Activated naive CD8-positive, alpha-beta T cell treated with anti-CD3 and anti-CD28 coated beads for 36 hours (primary cell): ENCODE data around the gene C1QL4. TPM values are rescaled to one million over a fixed set of nuclear protein-coding genes. Genes with fewer than 3 reads are reported as not detected.

Experiments used
- DNase-seq: peaks from one replicate; pipeline ENCODE4 v3.0.0; 2021
- H3K27ac Mint-ChIP-seq: one replicate; pipeline ENCODE4 v1.8.0; 2022; ENCODE audit warnings: mild to moderate bottlenecking, moderate library complexity, mixed read lengths
- H3K27me3 Mint-ChIP-seq: one replicate; pipeline ENCODE4 v1.8.0; 2022; ENCODE audit warnings: mild to moderate bottlenecking, mixed read lengths
- H3K36me3 Mint-ChIP-seq: one replicate; pipeline ENCODE4 v1.8.0; 2021; ENCODE audit warnings: mild to moderate bottlenecking, mixed read lengths
- H3K4me1 Mint-ChIP-seq: one replicate; pipeline ENCODE4 v1.8.0; 2021; ENCODE audit warnings: mixed read lengths
- H3K4me3 Mint-ChIP-seq: one replicate; pipeline ENCODE4 v1.8.0; 2022; ENCODE audit warnings: mild to moderate bottlenecking, moderate library complexity, mixed read lengths
- H3K9me3 Mint-ChIP-seq: one replicate; pipeline ENCODE4 v1.8.0; 2022; ENCODE audit warnings: mixed read lengths
- total RNA-seq, 2 experiments: library from RNA; stranded (reverse); gene quantifications; one replicate each; pipeline ENCODE4 v1.2.3, GENCODE V29; 2021

C1QL4 gene
- total RNA-seq, 2 experiments from 2014 or later: not detected

- Mint-ChIP-seq H3K27ac (no peak overlapping the region), H3K9me3 (no peaks in the 10 kb centered on the region), H3K36me3 (no peaks in the 10 kb centered on the region), H3K4me3 (no peak overlapping the region), H3K27me3 (peaks cover 39% of the 10 kb centered on the region), H3K4me1 (peaks cover 6% of the 10 kb centered on the region)
- peak; percentile 52 for DNase-seq
These were observed 21.6 kb upstream of the C1QL4 start for GRCh38 chr12:49358483-49359141.

- no peaks in the 10 kb centered on the region for H3K36me3 Mint-ChIP-seq
- H3K9me3 Mint-ChIP-seq: no peaks in the 10 kb centered on the region
- no peak overlapping the region for H3K4me3 Mint-ChIP-seq
- no peak for DNase-seq
- peaks cover 6% of the 10 kb centered on the region for H3K4me1 Mint-ChIP-seq
- peaks cover 49% of the 10 kb centered on the region for H3K27me3 Mint-ChIP-seq
- H3K27ac Mint-ChIP-seq: no peak overlapping the region
These were observed 20.2 kb upstream of the C1QL4 start for GRCh38 chr12:49357103-49357678.

GRCh38 chr12:49355913-49356312 lies 18.9 kb upstream of the C1QL4 start:
- no peak overlapping the region for H3K27ac Mint-ChIP-seq
- H3K4me1 Mint-ChIP-seq: peaks cover 6% of the 10 kb centered on the region
- H3K36me3 Mint-ChIP-seq: no peaks in the 10 kb centered on the region
- no peak overlapping the region for H3K4me3 Mint-ChIP-seq
- peaks cover 61% of the 10 kb centered on the region for H3K27me3 Mint-ChIP-seq
- no peaks in the 10 kb centered on the region for H3K9me3 Mint-ChIP-seq
- DNase-seq: no peak

GRCh38 chr12:49352351-49352750 lies 15.4 kb upstream of the C1QL4 start:
- peaks cover 7% of the 10 kb centered on the region for H3K4me1 Mint-ChIP-seq
- no peaks in the 10 kb centered on the region for H3K9me3 Mint-ChIP-seq
- DNase-seq: no peak
- H3K27me3 Mint-ChIP-seq: peaks cover 77% of the 10 kb centered on the region
- H3K36me3 Mint-ChIP-seq: no peaks in the 10 kb centered on the region
- no peak overlapping the region for H3K4me3 Mint-ChIP-seq
- no peak overlapping the region for H3K27ac Mint-ChIP-seq

GRCh38 chr12:49349266-49349665 lies 12.3 kb upstream of the C1QL4 start:
- Mint-ChIP-seq H3K27me3 (peaks cover 91% of the 10 kb centered on the region), H3K36me3 (no peaks in the 10 kb centered on the region), H3K9me3 (no peaks in the 10 kb centered on the region), H3K4me3 (no peak overlapping the region), H3K27ac (no peak overlapping the region), H3K4me1 (peaks cover 23% of the 10 kb centered on the region)
- no peak for DNase-seq

- Mint-ChIP-seq H3K27me3 (peaks cover 91% of the 10 kb centered on the region), H3K4me3 (no peak overlapping the region), H3K27ac (no peak overlapping the region), H3K4me1 (peaks cover 27% of the 10 kb centered on the region), H3K36me3 (no peaks in the 10 kb centered on the region), H3K9me3 (no peaks in the 10 kb centered on the region)
- DNase-seq: no peak
These were observed 11.8 kb upstream of the C1QL4 start for GRCh38 chr12:49348781-49349180.

- H3K27ac Mint-ChIP-seq: no peak overlapping the region
- H3K4me3 Mint-ChIP-seq: peak overlapping the region; percentile 59
- peaks cover 93% of the 10 kb centered on the region for H3K27me3 Mint-ChIP-seq
- H3K9me3 Mint-ChIP-seq: no peaks in the 10 kb centered on the region
- H3K4me1 Mint-ChIP-seq: peaks cover 34% of the 10 kb centered on the region
- peak; percentile 83 for DNase-seq
- H3K36me3 Mint-ChIP-seq: no peaks in the 10 kb centered on the region
These were observed 10.6 kb upstream of the C1QL4 start for GRCh38 chr12:49347311-49348193.

- H3K9me3 Mint-ChIP-seq: no peaks in the 10 kb centered on the region
- H3K27ac Mint-ChIP-seq: no peak within 1 kb of the TSS
- peaks cover 34% of the 10 kb centered on the region for H3K4me1 Mint-ChIP-seq
- H3K4me3 Mint-ChIP-seq: peak within 1 kb of the TSS; percentile 70
- peak; percentile 49 for DNase-seq
- peaks cover 93% of the 10 kb centered on the region for H3K27me3 Mint-ChIP-seq
- H3K36me3 Mint-ChIP-seq: no peaks in the 10 kb centered on the region
These were observed 9.8 kb upstream of the C1QL4 start, which contains the start of gene DNAJC22 for GRCh38 chr12:49346659-49347310. DNAJC22 (plus strand) TSS chr12:49346888; CDS start chr12:49348873, 1,985 bp downstream.

GRCh38 chr12:49345825-49346658 lies 9.1 kb upstream of the C1QL4 start:
- Mint-ChIP-seq H3K36me3 (no peaks in the 10 kb centered on the region), H3K4me3 (peak overlapping the region; percentile 70), H3K27ac (no peak overlapping the region), H3K27me3 (peaks cover 94% of the 10 kb centered on the region), H3K4me1 (peaks cover 34% of the 10 kb centered on the region), H3K9me3 (no peaks in the 10 kb centered on the region)
- DNase-seq: no peak

GRCh38 chr12:49345051-49345824 lies 8.2 kb upstream of the C1QL4 start:
- H3K27me3 Mint-ChIP-seq: peaks cover 94% of the 10 kb centered on the region
- peaks cover 34% of the 10 kb centered on the region for H3K4me1 Mint-ChIP-seq
- H3K36me3 Mint-ChIP-seq: no peaks in the 10 kb centered on the region
- no peak for DNase-seq
- peak overlapping the region; percentile 37 for H3K4me3 Mint-ChIP-seq
- no peaks in the 10 kb centered on the region for H3K9me3 Mint-ChIP-seq
- H3K27ac Mint-ChIP-seq: no peak overlapping the region

- Mint-ChIP-seq H3K36me3 (no peaks in the 10 kb centered on the region), H3K27ac (no peak overlapping the region), H3K4me3 (no peak overlapping the region), H3K4me1 (peaks cover 34% of the 10 kb centered on the region), H3K27me3 (peaks cover 94% of the 10 kb centered on the region), H3K9me3 (no peaks in the 10 kb centered on the region)
- no peak for DNase-seq
These were observed 7.6 kb upstream of the C1QL4 start for GRCh38 chr12:49344486-49345050.

- no peaks in the 10 kb centered on the region for H3K36me3 Mint-ChIP-seq
- H3K27me3 Mint-ChIP-seq: peaks cover 96% of the 10 kb centered on the region
- DNase-seq: no peak
- H3K9me3 Mint-ChIP-seq: no peaks in the 10 kb centered on the region
- no peak overlapping the region for H3K27ac Mint-ChIP-seq
- H3K4me1 Mint-ChIP-seq: peaks cover 30% of the 10 kb centered on the region
- H3K4me3 Mint-ChIP-seq: peak overlapping the region; percentile 34
These were observed 6.1 kb upstream of the C1QL4 start for GRCh38 chr12:49342914-49343731.
